MCF 10A (cell line): ENCODE measurements around the gene GUSB. TPM values are rescaled to one million over a fixed set of nuclear protein-coding genes. Genes with fewer than 3 reads are reported as not detected.

ENCODE experiments used
- BruUV-seq: library from RNA; stranded (reverse); fragments of 400-500 nt; replicated peaks from 2 replicates; lab custom pipeline; 2021; lab: Mats Ljungman, UMichigan
- CTCF ChIA-PET: fragments of 300-600 bp; sonication (Branson Sonifier 250); formaldehyde crosslinking; extraction: SDS; loops from one replicate; lab custom pipeline; 2021; ENCODE audit warnings: antibody characterized with exemption, inconsistent platforms; lab: Yijun Ruan, JAX
- POLR2A ChIA-PET: fragments of 300-600, 350-650 bp; sonication (Branson Sonifier 250); formaldehyde crosslinking; extraction: SDS; loops from one replicate; lab custom pipeline; 2020; ENCODE audit warnings: antibody characterized with exemption, inconsistent platforms; lab: Yijun Ruan, JAX
- DNase-seq: peaks from one replicate; pipeline ENCODE4 v3.0.0-alpha.2; 2018; ENCODE audit not compliant: unreplicated experiment
- H3K27ac Mint-ChIP-seq: one replicate; pipeline ENCODE4 v1.8.0; 2022; ENCODE audit warnings: mild to moderate bottlenecking, low read depth, mixed read lengths; ENCODE audit not compliant: unreplicated experiment
- H3K27me3 Mint-ChIP-seq: one replicate; pipeline ENCODE4 v1.8.0; 2022; ENCODE audit warnings: mixed read lengths; ENCODE audit not compliant: insufficient read depth, unreplicated experiment
- H3K36me3 Mint-ChIP-seq: one replicate; pipeline ENCODE4 v1.8.0; 2022; ENCODE audit warnings: mild to moderate bottlenecking, moderate library complexity, mixed read lengths; ENCODE audit not compliant: insufficient read depth, unreplicated experiment
- H3K4me1 Mint-ChIP-seq: one replicate; pipeline ENCODE4 v1.8.0; 2022; ENCODE audit warnings: mixed read lengths; ENCODE audit not compliant: insufficient read depth, unreplicated experiment
- H3K4me3 Mint-ChIP-seq: one replicate; pipeline ENCODE4 v1.8.0; 2022; ENCODE audit warnings: mild to moderate bottlenecking, moderate library complexity, mixed read lengths; ENCODE audit not compliant: unreplicated experiment
- H3K9me3 Mint-ChIP-seq: one replicate; pipeline ENCODE4 v1.8.0; 2022; ENCODE audit warnings: mixed read lengths; ENCODE audit not compliant: unreplicated experiment
- CTCF ChIP-seq: fragments of 200-600 bp; IDR thresholded peaks from one replicate; pipeline ENCODE4 v1.8.0; 2022; ENCODE audit warnings: antibody characterized with exemption, mild to moderate bottlenecking; ENCODE audit not compliant: unreplicated experiment
- intact Hi-C: fragments of 100-400 bp; cut with micrococcal nuclease; formaldehyde crosslinking; loops from 2 replicates; pipeline ENCODE4 v1.14.1; 2022
- total RNA-seq: library from RNA; stranded (reverse); gene quantifications from 2 replicates; pipeline ENCODE4 v1.2.3, GENCODE V29; 2022

GUSB gene
- total RNA-seq, 1 experiment from 2014 or later: 35.0 TPM

GRCh38 chr7:65915921-65916657, 65.9 kb downstream of the GUSB start:
- POLR2A ChIA-PET: interaction anchor here (1.7 kb wide), 1 partner anchor 36 kb away, joined by 4 read pairs; no protein-coding TSS in a partner anchor
- intact Hi-C loops: no loop called here
- H3K27ac Mint-ChIP-seq: no peak overlapping the region
- H3K27me3 Mint-ChIP-seq: no peaks in the 10 kb centered on the region
- no TSS peak for BruUV-seq
- DNase-seq: no peak
- no peaks in the 10 kb centered on the region for H3K36me3 Mint-ChIP-seq
- no peak overlapping the region for H3K4me3 Mint-ChIP-seq
- TF ChIP-seq CTCF: no peak
- no peaks in the 10 kb centered on the region for H3K4me1 Mint-ChIP-seq
- CTCF ChIA-PET: interaction anchor here (0.7 kb wide), 1 partner anchor 76 kb away, joined by 4 read pairs; no protein-coding TSS in a partner anchor
- no peaks in the 10 kb centered on the region for H3K9me3 Mint-ChIP-seq

DNA sequence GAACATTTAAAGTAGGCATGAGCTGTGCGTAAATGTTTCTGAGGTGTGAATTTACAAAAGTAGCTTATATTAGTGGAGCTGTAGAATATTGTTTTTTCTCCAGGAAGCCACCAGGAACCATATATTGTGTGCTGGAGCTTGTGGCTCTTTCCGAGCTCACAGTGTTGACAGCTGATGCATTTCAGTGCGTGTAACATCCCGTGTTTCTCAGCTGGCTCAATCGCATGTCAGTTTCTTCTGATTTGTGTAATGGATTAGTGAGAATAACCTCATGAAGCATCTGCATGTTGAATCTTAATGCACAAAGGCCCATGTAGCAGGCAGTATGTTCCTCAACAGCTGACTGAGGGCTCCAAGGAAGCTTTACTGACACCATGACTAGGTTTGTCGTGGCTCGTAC, 69.8 kb downstream of the GUSB start:
- no peaks in the 10 kb centered on the region for H3K36me3 Mint-ChIP-seq
- no peak for DNase-seq
- BruUV-seq: no TSS peak
- H3K27ac Mint-ChIP-seq: no peak overlapping the region
- no peak overlapping the region for H3K4me3 Mint-ChIP-seq
- no peaks in the 10 kb centered on the region for H3K27me3 Mint-ChIP-seq
- peaks cover 5% of the 10 kb centered on the region for H3K4me1 Mint-ChIP-seq
- CTCF ChIA-PET: no interaction called here
- intact Hi-C loops: no loop called here
- POLR2A ChIA-PET: no interaction called here
- H3K9me3 Mint-ChIP-seq: no peaks in the 10 kb centered on the region
- TF ChIP-seq CTCF: no peak

Other genes with a start within 250 kb of the GUSB start
- gene VKORC1L1, start 109.1 kb downstream of the GUSB start, total RNA-seq: 28.7 and 32.1 TPM in 2 replicates
- gene ASL, start 93.6 kb upstream of the GUSB start, total RNA-seq: 53.6 and 56.5 TPM in 2 replicates
- 27.5 and 39.8 TPM in 2 replicates for gene CRCP, start 132.6 kb upstream of the GUSB start, total RNA-seq
- gene TPST1, start 223.1 kb upstream of the GUSB start, total RNA-seq: 3.2 and 8.7 TPM in 2 replicates